LNCAP (cell line): ENCODE data around the gene PARP11.

Source experiments
- TF ChIP-seq, protein P1 (sequence below): fragments of 450-650 bp; IDR thresholded peaks from 2 replicates; pipeline ENCODE4 v1.5.1; 2017; ENCODE audit warnings: mild to moderate bottlenecking

Gene PARP11

GRCh38 chr12:3772380-3772779 lies 100.8 kb downstream of the PARP11 start:
- TF ChIP-seq, protein P1, sequence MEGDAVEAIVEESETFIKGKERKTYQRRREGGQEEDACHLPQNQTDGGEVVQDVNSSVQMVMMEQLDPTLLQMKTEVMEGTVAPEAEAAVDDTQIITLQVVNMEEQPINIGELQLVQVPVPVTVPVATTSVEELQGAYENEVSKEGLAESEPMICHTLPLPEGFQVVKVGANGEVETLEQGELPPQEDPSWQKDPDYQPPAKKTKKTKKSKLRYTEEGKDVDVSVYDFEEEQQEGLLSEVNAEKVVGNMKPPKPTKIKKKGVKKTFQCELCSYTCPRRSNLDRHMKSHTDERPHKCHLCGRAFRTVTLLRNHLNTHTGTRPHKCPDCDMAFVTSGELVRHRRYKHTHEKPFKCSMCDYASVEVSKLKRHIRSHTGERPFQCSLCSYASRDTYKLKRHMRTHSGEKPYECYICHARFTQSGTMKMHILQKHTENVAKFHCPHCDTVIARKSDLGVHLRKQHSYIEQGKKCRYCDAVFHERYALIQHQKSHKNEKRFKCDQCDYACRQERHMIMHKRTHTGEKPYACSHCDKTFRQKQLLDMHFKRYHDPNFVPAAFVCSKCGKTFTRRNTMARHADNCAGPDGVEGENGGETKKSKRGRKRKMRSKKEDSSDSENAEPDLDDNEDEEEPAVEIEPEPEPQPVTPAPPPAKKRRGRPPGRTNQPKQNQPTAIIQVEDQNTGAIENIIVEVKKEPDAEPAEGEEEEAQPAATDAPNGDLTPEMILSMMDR, result no peak

DNA sequence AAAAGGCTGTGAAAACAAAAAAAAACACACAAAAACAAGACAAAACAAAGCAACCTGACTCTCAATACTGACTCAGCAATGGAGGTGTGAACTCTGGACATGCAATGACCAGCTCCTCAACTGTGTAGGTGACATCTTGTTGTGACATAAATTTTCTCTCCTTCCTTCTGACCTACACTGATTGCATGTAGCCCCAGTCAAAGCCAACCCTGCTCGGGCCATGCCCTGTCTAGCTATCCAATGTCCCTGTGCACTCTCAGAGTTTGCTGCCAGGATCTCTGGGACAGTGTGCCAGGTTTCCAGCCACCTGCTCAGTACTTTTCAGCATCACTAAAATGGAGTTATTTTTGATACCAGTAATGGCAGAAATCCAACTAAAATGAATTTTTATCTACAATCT lies 101.3 kb downstream of the PARP11 start:
- TF ChIP-seq, protein P1, result no peak

DNA sequence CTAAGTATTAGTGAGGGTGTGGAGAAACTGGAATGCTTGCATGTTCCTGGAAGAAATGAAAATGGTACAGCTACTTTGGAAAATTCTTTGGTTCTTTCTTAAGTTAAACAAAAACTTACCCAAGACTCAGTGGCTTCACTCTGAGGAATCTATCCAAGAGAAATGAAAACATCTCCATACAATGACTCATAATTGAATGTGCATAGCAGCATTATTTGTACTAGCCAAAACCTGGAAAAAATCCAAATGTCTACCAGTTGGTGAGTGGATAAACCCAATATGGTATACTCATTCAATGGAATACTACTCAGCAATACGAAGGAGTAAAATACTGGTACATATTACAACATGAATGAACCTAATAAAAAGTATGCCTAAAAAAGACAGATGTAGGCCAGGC lies 102.3 kb downstream of the PARP11 start:
- TF ChIP-seq, protein P1, result no peak

DNA sequence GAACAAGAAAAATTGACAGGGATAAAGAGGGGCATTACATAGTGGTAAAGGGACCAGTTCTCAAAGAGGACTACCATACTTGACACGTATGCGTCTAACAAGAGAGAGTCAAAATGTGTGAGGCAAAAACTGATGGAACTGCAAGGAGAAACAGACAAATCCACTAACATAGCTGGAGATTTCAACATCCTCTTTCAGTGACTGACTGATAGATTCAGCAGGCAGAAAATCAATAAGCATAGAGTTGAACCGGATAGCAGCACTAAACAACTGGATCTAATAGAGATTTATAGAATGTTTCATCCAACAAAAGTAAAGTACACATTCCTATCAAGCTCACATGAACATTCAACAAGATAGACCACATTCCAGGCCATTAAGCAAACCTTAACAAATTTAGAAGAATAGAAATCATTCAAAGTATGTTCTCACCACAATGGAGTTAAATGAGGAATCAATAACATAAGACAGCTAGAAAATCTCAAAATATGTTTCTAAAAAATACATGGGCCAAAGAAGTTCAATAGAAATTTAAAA lies 104.2 kb downstream of the PARP11 start:
- TF ChIP-seq, protein P1, result no peak

DNA sequence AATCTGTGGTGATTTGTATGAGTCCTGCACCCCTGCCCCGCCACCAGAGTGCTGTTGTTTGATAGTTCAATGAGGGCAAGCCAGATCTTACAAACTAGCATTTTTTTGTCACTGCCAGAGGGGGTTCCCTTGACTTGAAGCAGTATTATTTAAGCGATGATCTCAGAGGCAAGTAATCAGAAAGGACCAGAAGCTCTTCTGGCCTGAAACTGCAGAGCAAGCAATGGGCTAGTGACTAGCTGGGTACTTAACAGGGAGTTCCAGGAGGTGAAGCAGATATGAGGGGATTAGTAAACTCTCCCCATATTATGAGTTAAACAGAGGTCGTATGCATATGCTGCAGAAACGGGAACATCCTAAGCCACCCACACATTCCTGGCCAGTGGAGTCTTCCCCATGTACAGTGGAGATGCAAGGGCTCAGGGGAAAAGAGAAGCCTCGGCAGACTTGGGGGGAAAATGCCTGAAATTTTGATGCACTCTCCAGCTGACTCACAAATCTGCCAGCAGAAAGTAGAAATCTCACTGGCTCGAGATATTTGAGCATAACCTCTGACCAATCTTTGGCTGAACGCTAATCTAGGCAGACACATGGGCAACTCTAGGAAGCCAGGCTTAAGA lies 112.0 kb downstream of the PARP11 start:
- TF ChIP-seq, protein P1, result no peak

DNA sequence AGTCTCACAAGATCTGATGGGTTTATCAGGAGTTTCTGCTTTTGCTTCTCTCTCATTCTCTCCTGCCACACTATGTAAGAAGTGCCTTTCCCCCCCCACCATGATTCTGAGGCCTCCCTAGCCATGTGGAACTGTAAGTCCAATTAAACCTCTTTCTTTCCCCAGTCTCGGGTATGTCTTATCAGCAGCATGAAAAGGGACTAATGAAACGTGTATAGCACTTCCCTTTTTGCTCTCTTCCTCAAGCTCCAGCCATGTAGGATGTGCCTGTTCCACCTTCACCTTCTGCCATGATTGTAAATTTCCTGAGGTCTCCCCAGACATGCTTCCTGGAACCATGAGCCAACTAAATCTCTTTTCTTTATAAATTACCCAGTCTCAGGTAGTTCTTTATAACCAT lies 113.3 kb downstream of the PARP11 start:
- TF ChIP-seq, protein P1, result no peak
